HG02763 (cell line): ENCODE results near the gene NINL.
"Not testable (repeated sequence)": the region's sequence is repeated elsewhere in the genome, so short reads cannot be mapped to it uniquely, and the experiment has no call there.

Source experiments
- ATAC-seq: cut with Tn5 transposase; IDR thresholded peaks from one replicate; pipeline ENCODE4 v1.9.1; 2021; ENCODE audit warnings: mild to moderate bottlenecking, moderate library complexity; ENCODE audit not compliant: unreplicated experiment

NINL gene

DNA sequence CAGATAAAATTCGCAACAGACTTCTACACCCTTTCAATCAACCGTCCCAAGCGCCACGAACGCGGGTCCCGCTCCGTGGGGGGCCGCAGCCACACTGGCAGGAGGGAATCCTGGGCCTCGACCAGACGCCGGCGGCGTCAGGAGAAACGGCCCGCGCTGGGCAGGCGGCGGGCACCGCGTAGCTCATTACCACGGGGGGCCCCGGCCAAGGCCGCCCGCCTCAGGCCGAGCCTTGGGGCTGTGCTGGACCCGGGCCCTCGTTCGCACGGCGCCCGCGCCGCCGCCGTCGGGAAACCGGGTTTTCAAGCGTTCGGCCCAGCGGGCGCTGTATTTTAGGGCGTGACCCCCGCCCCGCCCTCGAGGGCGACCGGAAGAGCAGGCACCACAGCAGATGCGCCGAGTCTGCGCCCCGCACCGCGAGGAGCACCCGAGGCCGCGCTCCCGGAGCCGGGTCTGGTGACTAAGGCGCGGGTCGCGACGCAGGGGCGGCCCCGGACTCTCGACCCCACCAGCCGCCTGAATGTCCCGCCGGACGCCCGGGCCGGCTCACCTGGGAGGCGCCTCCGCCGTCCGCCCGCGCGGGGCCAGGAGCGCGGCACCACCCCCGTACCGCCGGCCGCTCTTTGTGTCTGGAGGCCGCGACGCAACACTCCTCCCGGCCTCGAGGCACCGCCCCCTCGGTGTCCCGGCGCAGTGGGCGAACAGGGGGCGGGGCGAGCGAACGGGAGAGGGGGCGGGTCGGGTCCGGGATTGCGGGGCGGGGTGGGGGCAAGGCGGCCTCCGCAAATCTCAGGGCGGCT lies at the start of gene NINL:
NINL (minus strand) TSS at position 627 of the 800 bp plus-strand sequence. CDS start 58,944 bp downstream, outside the sequence.
- peak; percentile 56 for ATAC-seq

DNA sequence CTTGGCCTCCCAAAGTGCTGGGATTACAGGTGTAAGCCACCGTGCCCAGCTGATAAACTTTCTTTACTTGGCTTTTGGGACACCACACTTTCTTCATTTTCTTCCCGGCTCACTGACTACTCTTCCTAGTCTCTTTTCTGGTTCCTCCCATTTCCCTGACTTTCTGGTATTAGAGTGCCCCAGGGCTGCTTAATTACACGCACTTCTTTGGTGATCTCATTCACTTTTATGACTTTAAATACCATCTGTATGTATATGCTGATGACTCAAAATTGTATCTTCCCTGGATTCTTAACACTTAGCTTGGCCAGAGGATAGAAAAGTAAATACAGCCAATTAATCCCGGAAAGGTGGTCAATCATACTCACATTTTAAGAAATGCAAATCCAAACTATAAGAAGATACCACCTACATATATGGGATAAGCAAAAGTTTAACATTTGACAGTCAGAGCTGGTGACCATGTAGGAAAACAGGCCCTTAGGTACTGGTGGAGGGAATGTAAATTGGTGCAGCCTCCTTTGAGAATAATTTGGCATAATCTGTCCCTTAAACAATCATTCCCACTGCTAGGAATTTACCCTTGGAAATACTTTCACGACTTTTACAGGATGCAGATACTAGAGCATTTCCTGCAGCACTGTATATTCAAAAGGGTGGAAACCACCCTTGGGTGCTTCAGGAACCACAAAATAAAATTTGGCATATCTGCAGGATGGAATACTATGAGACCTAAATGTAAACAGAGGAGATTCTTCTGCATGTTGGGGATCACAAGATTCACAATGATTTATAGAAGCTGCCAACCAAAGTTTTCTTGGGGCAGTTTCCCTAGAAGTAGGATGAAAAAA lies 47.8 kb upstream of the NINL start:
- ATAC-seq: no peak

DNA sequence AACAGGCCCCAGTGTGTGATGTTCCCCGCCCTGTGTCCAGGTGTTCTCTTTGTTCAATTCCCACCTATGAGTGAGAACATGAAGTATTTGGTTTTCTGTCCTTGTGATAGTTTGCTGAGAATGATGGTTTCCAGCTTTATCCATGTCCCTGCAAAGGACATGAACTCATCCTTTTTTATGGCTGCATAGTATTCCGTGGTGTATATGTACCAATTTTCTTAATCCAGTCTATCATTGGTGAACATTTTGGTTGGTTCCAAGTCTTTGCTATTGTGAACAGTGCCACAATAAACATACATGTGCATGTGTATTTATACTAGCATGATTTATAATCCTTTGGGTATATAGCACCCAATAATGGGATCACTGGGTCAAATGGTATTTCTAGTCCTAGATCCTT lies 45.3 kb upstream of the NINL start:
- ATAC-seq: not testable (repeated sequence)

DNA sequence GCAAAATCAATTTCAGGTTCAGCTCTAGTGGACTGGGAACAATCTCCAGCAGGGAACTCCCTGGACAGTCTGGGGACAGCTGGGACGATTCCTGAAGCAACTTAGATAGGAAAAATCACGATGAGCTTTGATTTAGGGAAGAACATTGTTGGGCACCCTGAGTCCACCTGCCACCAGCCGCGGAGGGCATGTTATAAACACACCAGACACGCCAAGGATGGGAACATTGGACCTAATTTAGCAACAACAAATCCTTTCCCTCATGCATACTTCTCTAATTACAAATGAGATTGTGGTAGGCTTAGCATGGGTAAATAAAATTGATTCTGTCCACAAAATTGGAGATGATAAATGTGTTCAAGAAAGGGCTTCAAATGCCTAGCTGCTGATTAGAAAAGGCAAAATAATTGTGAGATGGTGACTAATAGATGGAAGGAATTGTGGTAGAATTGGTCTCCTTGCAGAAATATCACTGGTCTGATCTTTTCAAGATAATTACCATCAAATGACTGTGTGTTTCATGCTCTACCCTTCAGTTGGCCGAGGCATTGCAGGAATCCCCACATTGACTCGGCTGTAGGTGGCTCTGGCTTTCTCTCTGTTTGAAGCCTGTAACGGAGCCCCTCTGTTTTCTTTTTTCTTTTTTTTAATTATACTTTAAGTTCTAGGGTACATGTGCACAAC lies 44.6 kb upstream of the NINL start:
- no peak for ATAC-seq

DNA sequence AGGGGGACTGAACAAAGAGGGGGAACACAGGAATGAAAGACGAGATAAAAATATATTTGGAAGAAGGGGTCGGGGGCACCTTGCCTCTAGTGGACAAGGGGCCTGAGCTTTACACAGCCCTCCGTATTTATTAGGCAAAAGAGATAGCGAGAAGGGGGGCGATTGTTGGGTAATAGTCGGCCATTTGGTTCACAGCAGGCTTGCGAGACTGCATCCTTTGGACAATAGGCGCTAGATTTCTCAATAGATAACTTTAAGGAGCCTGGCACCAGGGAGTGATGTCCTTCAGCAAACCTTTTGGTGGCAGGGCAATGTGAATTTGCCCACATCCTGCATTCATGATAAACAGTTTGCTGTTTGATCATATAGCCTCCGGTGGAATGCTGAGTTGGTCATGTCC lies 41.4 kb upstream of the NINL start:
- no peak for ATAC-seq

DNA sequence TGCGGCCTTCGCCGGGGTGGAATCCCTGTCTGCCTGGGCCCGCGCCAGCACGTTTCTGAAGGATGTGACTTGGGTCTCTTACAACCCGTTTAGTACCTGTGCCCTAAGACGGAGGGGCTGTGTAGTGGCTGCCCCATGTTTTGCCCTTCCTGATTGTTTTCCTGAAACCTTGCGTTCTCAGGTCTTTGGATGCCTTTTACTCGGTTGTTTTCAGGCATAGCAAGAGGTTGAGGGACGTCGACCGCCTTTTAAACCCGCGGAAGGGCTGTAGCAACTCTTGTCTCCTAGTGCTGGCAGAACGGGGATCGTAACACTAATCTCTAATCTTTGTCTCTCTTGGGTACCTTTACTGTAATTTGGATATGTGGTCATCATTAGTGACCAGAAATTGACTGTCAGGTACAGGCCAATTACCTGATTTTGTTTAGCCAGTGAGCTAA lies 39.2 kb upstream of the NINL start:
- no peak for ATAC-seq

DNA sequence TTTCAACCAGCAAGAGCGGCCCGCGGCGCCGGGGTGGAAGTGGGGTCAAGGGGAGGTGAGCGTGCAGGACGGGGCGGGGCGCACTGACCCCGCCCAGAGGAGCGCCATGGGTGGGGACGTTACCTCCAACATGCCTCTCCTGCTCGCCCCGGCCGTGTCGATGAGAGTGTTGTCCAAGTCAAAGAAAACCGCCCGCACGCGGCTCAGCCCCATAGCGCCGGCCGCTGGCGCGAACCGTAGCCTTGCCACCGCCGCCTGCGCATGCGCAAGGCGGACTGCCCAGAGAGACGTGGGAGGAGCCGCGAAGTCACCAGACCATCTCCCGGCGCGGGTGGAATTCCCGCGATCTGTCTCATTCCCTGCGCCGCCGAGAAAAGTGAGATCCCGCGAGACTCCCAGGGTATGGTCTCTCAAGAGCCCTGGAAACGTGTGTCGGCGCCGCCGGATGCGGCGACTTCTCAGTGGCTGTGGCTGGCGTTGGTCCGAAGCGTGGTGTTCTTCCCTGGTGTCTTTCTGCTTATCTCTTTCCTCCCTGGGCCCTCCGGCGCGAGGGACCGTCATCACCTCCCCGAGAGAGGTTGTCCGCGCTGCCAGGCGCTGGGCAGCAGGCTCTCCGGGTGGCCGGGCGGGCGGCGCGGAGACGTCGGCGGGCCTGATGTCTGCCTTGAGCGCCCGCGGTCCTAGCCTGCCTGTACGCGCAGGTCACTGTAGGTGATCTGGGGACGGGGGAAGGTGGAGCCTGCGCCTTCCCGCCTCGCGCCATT lies 38.6 kb upstream of the NINL start, which contains the start of gene NANP:
NANP (minus strand) TSS at position 279 of the 764 bp plus-strand sequence; CDS start at position 213, 66 bp downstream.
- peak; percentile 84 for ATAC-seq

DNA sequence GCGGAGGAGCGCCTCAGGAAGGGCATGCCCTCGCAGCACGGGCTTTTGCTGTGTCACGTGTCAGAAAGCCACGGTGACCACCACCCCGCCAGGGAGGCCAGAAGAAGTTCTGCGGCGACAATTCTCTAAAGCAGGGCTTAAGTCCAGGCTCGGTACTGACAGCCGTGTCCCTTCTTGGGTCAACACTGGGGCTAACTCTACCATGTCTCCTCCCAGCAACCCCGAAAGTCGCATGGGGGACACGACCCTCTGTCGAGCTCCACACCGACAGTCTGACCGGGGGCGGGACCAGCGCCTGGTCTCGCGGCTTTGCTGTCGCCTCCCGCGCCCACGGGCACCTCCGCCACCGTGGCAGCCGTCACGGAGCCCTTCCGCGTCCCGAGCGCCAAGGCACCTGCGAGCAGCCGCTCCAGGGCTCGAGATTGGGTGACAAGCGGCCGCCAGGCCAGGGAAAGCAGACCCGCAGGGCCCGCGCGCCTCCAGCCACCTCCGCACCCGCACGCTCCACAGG lies 37.9 kb upstream of the NINL start:
- ATAC-seq: peak; percentile 23

DNA sequence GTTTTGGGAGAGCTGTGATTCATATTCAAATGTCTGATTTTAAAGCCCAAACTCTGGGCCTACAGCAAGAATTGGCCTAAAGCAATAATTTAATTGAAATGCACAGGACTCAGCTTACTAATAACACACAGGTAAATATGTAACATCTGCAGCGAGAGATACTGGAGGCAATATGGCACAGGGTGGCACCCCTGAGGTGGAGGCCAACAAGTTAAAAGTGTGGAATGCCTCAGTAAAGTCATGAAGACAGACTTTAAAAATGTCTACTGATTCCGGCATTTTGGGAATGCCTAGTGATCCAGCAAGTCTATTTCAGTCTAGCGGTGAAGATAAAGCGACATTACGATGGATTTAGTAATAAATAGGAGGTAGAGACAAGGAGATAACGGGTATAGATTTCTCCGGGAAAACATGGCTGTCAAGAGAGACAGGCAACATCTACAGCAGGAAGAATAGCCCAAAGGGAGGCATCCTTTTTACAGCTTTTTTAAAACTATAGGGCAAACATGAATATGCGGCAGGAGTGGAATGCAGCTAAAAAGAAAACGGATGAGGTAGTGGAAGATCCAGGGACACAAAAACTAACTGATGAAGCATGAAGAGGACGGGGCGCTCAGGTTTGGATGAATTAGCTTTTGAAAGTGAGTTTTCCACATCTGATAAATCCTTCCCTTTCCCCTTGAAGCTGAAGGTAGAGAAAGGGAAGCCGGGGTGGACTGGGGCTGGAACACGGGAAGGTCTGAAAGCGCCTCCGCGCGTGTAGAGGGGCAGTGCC lies 37.3 kb upstream of the NINL start:
- no peak for ATAC-seq

DNA sequence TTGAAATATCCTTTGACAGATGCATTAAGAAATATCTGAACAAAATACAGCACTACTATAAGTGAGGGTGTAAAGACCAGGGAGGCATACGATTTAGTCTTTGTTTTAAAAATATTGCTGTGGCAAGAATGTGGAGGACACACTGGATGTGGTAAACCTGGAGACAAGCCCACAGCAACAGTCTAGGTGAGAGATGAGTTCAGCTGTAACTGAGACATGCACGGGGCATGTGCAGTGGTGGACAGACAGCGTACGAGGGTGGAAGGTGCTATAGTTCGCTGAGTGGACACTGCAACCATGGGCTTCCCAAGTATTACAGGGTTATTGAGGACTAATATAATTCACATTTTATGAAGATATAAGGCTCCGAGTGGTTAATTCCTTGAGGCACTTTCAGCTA lies 36.7 kb upstream of the NINL start:
- ATAC-seq: no peak

DNA sequence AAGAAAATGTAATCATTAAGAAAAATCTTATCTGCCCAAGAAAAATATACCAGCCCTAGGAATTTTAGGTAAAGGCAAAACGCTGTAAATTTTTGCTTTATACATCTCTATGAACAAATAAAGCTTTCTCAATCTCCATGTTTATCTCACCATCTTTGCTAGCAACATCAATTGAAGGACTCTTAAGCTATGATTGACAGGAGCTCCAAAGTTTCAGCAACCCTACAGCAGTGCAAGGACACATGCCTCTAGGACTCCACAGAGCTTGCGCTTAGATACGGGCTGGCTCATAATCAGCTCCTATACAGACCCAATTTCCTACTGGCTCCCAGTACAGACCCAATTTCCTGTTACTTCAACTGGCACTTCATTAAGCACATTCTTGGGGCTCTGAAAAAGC lies 34.2 kb upstream of the NINL start:
- ATAC-seq: no peak

DNA sequence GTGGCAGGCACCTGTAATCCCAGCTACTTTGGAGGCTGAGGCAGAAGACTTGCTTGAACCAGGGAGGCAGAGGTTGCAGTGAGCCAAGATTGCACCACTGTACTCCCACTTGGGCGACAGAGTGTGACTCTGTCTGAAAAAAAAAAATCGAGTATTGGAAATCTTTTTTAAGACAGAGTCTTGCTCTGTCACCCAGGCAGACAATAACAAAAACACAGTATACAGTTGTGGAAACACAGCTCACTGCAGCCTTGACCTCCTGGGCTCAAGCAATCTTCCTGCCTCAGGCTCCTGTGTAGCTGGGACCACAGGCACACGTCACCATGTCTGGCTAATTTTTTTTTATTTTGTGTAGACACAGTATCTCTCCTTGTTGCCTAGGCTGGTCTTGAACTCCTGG lies 23.4 kb upstream of the NINL start:
- ATAC-seq: no peak

DNA sequence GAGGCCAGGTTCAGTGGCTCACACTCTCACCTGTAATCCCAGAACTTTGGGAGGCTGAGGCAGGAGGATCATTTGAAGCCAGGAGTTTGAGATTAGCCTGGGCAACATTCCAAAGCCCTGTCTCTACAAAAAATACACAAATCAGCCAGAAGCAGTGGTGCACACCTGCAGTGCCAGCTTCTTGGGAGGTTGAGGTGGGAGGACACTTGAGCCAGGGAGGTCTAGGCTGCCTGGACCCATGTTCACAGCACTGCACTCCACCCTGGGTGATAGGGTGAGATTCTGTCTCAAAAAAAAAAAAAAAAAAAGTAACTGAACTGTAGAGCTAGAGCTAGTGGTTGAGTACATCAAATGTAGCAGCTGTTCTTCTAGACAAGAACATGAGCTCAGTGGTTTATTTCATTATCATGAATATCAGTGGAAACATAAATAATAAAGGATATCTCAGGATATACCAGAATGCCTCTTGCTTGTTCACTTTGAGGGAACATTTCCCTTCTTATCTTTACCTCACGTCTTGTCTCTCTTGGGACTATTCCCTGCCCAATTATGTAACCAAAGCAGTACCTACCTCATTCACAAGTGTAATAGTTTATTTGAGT lies 20.9 kb upstream of the NINL start:
- no peak for ATAC-seq

DNA sequence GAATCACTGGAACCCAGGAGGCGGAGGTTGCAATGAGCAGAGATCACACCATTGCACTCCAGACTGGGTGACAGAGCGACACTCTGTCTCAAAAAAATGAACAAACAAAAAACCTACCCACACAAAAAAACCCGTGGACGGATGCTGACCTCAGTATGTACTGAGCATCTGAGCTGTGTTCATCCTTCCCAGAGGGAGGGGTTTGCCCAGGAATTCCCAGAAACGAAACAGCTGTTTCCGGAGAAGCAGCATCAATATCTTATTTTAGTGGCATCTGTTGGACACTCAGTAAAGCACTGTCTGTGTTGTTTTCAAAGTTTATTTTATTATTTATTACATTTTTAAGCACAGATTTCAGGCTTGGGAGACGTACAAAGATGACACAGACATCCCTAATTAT lies 19.8 kb upstream of the NINL start:
- no peak for ATAC-seq

DNA sequence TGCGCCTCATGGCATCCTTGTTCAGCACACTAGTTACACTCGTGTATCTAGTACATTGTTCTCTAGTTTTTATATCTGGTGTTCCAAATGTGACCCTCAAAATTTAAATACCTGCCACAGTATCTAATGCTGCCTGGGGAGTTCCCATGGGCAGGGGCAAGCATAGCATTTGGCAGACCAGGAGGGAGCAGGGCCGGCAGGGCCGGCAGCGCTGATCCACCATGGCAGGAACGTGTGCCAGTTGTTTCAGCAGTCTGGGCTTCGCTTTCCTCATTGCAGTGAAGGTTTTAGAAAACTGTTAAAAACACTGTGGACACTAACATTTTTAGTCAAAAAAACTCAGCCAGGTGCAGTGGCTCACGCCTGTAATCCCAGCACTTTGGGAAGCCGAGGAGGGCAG lies 19.3 kb upstream of the NINL start:
- no peak for ATAC-seq

DNA sequence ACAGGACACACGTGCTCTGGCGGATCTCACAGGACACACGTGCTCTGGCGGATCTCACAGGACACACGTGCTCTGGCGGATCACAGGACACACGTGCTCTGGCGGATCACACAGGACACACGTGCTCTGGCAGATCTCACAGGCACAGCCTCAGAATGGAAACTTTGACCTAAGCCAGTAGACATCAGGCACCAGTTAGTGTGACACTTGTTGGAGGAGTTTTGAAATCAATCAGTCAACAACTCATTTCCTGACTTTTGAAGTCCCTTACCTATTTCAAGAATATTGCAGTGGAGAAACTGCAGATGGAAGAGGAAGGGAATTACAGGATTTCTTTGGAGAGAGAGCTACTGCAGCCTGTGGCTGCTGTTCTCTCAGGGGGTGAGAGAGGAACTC lies 17.6 kb upstream of the NINL start:
- ATAC-seq: not testable (repeated sequence)

DNA sequence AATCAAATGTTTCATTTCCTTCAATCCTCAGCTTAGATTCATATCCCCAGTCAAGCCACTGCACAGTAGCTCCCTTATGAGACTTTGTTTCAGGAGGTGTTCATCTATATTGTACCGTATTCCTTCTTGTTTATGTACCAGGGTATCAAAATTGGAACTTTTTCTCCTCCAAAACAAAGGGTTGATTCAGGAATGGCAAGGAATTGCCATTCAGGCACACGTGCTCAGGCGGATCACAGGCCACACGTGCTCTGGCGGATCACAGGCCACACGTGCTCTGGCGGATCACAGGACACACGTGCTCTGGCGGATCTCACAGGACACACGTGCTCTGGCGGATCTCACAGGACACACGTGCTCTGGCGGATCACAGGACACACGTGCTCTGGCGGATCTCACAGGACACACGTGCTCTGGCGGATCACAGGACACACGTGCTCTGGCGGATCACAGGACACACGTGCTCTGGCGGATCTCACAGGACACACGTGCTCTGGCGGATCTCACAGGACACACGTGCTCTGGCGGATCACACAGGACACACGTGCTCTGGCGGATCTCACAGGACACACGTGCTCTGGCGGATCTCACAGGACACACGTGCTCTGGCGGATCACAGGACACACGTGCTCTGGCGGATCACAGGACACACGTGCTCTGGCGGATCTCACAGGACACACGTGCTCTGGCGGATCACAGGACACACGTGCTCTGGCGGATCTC lies 17.0 kb upstream of the NINL start:
- not testable (repeated sequence) for ATAC-seq

DNA sequence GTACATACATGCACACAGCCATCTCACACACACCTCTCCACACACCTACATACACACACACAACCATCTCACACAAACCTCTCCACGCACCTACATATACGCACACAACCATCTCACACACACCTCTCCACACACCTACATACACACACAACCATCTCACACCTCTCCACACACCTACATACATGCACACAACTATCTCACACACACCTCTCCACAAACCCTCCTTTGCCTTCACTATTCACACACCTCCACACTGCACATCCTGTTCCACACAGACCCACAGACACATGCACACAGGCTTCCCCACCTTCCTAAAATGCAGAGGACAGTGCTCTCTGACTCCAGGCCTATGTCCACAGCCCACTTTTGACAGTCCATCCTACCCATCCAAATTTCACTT lies 16.3 kb upstream of the NINL start:
- ATAC-seq: no peak

DNA sequence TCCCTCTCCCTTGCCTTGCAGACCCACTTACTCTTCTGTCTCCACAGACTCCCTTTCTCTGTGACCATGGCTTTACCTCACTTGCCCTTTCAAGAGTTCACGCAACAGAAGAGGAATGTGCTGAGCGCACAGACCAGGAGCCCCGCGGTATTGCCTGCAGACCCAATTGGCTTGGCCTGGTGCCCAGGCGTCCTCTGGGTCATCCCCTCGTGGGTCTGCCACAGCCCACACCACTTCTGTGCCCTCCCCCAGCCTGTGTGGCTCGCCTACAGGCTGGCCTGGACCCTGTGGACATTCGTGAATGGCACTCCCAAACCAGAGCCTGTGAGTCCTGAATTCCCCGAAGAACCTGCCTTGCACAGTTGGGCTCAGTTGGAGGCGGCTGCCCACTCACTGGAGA lies 15.3 kb upstream of the NINL start:
- ATAC-seq: no peak
